ENCODE measurements around the gene RAB40B. TPM values are rescaled to one million over a fixed set of nuclear protein-coding genes. Genes with fewer than 3 reads are reported as not detected.

Gene RAB40B
- total and polyA plus RNA-seq, 2 of the 13 experiments (the other 11 are each of a cell fraction or from before 2014, with no cell fraction given): 6.2 to 6.5 TPM

DNA sequence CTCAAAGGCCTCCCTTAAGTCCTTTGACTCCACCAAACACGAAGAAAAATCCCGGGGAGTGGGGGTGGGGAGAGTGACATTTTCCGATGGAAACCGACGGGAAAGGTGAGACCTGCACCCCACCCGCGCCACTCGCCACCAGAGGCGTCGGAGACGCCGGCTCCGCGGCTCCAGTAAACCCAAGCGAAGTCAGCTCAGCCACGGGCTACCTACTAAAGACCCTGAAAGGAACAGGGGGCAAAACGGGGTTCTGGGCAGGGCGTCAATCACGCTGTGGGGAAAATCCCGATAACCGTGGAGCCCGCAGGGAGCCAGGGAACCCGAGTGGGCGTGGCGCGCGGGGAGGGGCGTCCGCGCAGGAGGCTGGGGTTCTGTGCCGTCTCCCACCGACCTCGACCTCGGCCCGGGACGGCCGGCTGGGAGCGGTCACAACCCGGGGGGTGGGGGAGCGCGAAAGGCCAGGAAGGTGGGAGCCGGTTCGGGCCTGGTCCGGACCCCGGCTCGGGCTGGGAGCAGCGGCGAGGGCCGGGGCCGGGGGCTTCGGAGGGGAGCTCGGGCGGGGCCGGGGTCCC lies 50.8 kb downstream of the RAB40B start (continued):
- no peak for TF ChIP-seq ZBTB38 (CRISPR knock-in tag; IDR thresholded peaks at IDR 0.05)
- peak; percentile 66; the same call in 1 of the 2 replicates for TF ChIP-seq ZNF280D (CRISPR knock-in tag; IDR thresholded peaks at IDR 0.05)
- TF ChIP-seq, protein P1, sequence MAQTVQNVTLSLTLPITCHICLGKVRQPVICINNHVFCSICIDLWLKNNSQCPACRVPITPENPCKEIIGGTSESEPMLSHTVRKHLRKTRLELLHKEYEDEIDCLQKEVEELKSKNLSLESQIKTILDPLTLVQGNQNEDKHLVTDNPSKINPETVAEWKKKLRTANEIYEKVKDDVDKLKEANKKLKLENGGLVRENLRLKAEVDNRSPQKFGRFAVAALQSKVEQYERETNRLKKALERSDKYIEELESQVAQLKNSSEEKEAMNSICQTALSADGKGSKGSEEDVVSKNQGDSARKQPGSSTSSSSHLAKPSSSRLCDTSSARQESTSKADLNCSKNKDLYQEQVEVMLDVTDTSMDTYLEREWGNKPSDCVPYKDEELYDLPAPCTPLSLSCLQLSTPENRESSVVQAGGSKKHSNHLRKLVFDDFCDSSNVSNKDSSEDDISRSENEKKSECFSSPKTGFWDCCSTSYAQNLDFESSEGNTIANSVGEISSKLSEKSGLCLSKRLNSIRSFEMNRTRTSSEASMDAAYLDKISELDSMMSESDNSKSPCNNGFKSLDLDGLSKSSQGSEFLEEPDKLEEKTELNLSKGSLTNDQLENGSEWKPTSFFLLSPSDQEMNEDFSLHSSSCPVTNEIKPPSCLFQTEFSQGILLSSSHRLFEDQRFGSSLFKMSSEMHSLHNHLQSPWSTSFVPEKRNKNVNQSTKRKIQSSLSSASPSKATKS (CRISPR knock-in tag; IDR thresholded peaks at IDR 0.05): no peak
- TF ChIP-seq, protein P2, sequence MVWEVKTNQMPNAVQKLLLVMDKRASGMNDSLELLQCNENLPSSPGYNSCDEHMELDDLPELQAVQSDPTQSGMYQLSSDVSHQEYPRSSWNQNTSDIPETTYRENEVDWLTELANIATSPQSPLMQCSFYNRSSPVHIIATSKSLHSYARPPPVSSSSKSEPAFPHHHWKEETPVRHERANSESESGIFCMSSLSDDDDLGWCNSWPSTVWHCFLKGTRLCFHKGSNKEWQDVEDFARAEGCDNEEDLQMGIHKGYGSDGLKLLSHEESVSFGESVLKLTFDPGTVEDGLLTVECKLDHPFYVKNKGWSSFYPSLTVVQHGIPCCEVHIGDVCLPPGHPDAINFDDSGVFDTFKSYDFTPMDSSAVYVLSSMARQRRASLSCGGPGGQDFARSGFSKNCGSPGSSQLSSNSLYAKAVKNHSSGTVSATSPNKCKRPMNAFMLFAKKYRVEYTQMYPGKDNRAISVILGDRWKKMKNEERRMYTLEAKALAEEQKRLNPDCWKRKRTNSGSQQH (CRISPR knock-in tag; IDR thresholded peaks at IDR 0.05; ENCODE audit: low read depth): no peak
- no peak; the same call in 1 of the 2 replicates for TF ChIP-seq MAF1 (CRISPR knock-in tag; IDR thresholded peaks at IDR 0.05; ENCODE audit: borderline replicate concordance)
- no peak for TF ChIP-seq ZSCAN22 (CRISPR knock-in tag; IDR thresholded peaks at IDR 0.05)
- TF ChIP-seq MNT (IDR thresholded peaks at IDR 0.05): no peak
- TF ChIP-seq ZNF510 (CRISPR knock-in tag; IDR thresholded peaks at IDR 0.05; ENCODE audit: low read depth): 0 out of 2 replicates have a peak, but pooled peaks have one; percentile 70
- peak; percentile 29; the same call in 1 of the 2 replicates for TF ChIP-seq ZC3H13 (CRISPR knock-in tag; IDR thresholded peaks at IDR 0.05)
- no peak for TF ChIP-seq ZBTB34 (CRISPR knock-in tag; IDR thresholded peaks at IDR 0.05)
- TF ChIP-seq GABPB1 (CRISPR knock-in tag; IDR thresholded peaks at IDR 0.05): no peak
- TF ChIP-seq, protein P3, sequence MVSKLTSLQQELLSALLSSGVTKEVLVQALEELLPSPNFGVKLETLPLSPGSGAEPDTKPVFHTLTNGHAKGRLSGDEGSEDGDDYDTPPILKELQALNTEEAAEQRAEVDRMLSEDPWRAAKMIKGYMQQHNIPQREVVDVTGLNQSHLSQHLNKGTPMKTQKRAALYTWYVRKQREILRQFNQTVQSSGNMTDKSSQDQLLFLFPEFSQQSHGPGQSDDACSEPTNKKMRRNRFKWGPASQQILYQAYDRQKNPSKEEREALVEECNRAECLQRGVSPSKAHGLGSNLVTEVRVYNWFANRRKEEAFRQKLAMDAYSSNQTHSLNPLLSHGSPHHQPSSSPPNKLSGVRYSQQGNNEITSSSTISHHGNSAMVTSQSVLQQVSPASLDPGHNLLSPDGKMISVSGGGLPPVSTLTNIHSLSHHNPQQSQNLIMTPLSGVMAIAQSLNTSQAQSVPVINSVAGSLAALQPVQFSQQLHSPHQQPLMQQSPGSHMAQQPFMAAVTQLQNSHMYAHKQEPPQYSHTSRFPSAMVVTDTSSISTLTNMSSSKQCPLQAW (CRISPR knock-in tag; IDR thresholded peaks at IDR 0.05): no peak
